Islet of Langerhans (tissue), 1 donor: ENCODE measurements around the gene SIN3A.
"Not testable (repeated sequence)": the region's sequence is repeated elsewhere in the genome, so short reads cannot be mapped to it uniquely, and the experiment has no call there.

Experiments used
- FAIRE-seq: peaks from one replicate; lab custom pipeline; 2011; peaks lifted over from hg19 to GRCh38; lab: Jason Lieb, UNC

SIN3A gene

GRCh38 chr15:75450307-75451201 lies 936 bp downstream of the SIN3A start:
- no peak for FAIRE-seq

GRCh38 chr15:75449585-75450306 lies 1.7 kb downstream of the SIN3A start:
- FAIRE-seq = no peak

DNA sequence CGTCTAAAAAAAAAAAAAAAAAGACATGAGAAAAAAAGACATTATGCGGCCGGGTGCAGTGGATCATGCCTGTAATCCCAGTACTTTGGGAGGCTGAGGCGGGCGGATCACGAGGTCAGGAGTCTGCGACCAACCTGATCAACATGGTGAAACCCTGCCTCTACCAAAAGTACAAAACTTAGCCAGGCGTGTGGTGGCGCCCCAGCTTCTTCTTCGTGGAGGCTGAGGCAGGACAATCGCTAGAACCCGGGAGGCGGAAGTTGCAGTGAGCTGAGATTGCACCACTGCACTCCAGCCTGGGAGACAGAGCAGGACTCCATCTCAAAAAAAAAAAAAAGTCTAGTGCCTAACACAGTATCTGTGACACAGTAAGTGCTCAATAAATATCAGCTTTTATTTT lies 3.3 kb downstream of the SIN3A start:
- not testable (repeated sequence) for FAIRE-seq

GRCh38 chr15:75446151-75446550 lies 5.3 kb downstream of the SIN3A start:
- FAIRE-seq = no peak

GRCh38 chr15:75445324-75445723 lies 6.2 kb downstream of the SIN3A start:
- not testable (repeated sequence) for FAIRE-seq

- FAIRE-seq = not testable (repeated sequence)
These were observed 7.5 kb downstream of the SIN3A start for GRCh38 chr15:75443972-75444453.

DNA sequence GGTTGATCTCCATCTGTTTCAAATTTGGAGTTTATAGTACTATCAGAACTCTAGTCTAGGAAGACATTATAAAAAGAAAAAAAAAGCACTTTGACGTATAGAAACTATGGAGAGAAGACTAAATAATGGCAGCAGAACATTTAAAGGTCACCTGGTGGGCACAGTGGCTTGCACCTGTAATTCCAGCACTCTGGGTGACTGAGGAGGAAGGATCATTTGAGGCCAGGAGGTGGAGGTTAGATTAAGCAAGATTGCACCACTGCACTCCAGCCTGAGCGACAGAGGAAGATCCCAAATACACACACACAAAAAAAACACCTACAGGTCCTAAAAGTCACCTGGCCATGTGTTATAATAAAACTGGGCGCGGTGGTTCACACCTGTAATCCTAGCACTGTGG lies 13.8 kb downstream of the SIN3A start:
- FAIRE-seq = no peak

- FAIRE-seq = no peak
These were observed 14.6 kb downstream of the SIN3A start for GRCh38 chr15:75436881-75437280.

DNA sequence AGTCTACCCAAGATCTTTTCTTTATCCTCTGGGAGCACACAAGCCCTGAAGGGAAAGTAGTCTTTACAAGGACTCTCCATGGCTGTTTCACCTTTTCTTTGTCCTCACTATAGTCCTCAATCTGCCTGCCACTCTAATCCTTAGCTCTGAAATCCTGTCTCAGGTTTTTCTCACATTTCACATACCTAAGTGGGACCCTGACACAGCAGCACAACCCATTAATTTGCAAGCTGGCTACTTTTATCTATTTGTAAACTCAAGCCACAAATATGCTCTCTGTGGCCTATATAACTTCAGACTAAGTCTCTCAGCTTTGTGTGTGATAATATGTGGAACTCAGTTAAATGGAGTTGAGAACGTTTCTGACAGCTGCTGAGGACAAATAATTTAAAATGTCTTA lies 19.8 kb downstream of the SIN3A start:
- no peak for FAIRE-seq

GRCh38 chr15:75431270-75431669 lies 20.2 kb downstream of the SIN3A start:
- FAIRE-seq = no peak

- no peak for FAIRE-seq
These were observed 21.2 kb downstream of the SIN3A start for GRCh38 chr15:75430259-75430658.

DNA sequence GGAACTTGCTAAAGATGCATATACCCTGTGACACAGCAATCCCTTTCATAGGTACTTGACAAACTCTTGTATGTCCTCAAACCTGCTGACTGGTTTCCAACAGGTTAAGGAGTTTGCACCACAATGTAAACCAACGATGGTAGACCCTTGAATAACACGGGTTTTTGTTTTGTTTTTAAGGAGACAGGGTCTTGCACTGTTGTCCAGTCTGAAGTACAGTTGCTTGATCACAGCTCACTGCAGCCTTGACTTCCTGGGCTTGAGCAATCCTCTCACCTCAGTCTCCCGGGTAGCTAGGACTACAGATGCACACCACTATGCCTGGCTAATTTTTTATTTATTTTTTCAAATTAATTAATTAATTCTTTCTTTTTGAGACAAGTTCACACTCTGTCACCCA lies 23.3 kb downstream of the SIN3A start:
- no peak for FAIRE-seq

GRCh38 chr15:75425966-75426500 lies 25.5 kb downstream of the SIN3A start:
- FAIRE-seq = no peak

- no peak for FAIRE-seq
These were observed 28.9 kb downstream of the SIN3A start for GRCh38 chr15:75422554-75422953.

DNA sequence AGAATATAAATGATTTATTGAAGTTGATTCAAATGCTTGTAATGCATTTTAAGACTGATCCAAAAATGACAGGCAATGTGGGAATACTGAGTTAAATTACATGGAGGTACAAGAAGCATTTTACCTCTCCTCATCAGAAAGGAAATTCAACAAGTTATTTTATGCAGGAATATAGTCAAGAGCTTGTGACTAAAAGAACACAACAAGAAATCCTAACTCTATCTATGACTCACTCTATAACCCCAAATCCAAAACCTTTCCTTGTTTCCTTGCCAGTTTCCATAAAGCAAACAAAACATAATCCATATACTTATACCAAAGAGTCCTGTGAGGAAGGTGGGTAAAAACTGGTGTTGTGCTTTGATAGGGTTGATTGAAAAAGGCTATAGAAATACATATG lies 30.8 kb downstream of the SIN3A start:
- no peak for FAIRE-seq

GRCh38 chr15:75416584-75416983 lies 34.9 kb downstream of the SIN3A start:
- no peak for FAIRE-seq

DNA sequence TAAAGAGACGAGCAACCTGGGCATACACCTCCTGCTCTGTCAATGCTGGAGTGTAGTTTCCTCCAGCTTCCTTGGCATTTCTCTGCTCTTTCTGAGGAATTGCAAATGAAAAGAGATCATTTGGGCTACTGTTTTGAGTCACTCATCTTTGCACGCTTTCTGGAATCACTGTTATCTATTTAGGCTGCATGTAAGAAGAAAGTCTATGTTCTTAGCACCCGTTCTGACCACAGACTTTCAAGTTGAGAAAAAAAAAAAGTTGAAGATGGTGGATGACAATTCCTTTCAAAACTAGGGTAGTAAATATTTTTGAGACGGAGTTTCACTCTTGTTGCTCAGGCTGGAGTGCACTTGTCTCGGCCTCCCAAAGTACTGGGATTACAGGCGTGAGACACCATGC lies 41.3 kb downstream of the SIN3A start:
- no peak for FAIRE-seq

GRCh38 chr15:75407083-75407482 lies 44.4 kb downstream of the SIN3A start:
- no peak for FAIRE-seq

DNA sequence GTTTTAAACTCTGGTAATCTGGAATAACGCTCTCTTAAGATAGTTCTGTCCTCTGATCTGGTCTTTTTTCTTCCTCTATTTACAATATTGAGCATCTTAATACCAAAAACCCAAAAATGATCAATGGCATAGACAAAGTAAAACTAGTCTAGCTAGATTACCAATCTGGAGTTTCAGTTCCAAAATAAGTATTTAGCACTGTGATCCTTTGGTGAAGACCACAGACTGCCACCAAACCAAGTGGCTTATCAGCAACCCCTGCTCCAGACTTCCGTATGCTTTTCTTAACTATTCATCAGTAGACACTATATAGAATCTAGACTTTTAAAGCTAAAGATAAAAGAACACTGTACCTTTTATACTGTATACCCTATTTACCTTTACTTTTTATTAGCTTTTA lies 47.6 kb downstream of the SIN3A start:
- FAIRE-seq = no peak

DNA sequence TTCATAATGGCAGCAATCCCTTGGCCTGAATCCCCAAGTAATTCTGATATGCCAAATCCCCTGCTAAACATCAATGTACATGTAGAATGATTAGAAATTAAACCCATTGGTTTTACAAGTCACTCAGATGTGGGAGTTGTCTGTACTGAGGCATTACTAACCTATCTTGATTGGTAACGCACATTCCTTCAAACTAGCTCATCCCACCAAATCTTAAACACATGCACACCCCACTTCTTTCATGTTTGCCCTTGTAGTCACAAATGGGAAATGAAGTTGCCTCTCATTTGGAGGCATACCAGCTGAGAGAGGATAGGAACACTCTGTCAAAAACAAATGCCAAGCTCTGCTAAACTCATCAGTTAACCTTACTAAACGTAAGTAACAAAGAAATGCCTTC lies 54.0 kb downstream of the SIN3A start:
- no peak for FAIRE-seq

DNA sequence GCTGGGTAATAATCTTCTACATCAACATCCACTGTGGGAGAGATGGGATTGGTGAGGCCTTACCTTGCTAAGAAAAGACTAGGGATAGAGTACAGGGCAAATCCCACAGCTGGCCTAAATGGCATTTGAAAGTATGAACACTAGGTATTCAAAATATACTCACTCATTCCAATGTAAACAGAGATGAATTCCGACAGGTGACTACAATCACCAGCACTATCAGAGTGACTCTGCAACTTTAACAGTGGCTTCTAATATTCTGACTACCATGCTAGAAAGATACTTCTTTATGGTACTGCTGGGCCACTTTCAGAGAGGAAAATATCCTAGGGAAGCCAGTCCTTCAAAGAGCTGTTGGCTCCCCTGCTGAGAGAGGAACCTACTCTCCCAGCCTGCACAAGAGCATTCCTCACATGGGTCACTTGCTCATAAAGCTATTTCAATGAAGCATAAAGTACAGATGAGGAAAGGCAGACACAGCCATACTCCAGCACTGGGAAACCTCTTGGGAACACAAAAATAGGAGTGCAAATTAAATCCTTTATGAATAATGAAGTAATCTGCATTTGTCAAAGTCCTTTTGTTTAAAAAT lies 61.6 kb downstream of the SIN3A start:
- FAIRE-seq = no peak

DNA sequence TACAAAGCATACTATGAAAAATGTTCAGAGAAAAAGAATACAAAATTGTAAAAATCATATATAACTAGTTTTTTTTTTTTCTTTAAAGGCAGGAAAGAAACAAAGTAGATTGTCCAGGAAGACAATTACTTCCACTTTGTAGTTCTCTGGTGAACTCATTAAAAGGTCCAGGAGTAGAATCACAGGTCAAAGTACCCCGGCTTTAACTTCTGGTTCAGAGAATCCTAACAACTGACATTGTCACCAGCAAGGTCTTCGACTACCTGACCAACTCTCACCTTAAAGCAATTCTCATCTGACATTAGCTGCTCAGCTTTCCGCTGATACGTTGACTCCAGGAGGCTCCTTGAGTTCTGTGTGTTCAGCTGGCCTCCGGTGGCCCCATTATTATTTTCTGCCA lies 67.5 kb downstream of the SIN3A start:
- peak; percentile 90 for FAIRE-seq

- no peak for FAIRE-seq
These were observed 70.7 kb downstream of the SIN3A start for GRCh38 chr15:75380773-75381172.
